RWPE1 (cell line): ENCODE measurements around the gene CMAS.
"Not testable (repeated sequence)": the region's sequence is repeated elsewhere in the genome, so short reads cannot be mapped to it uniquely, and the experiment has no call there.

Source experiments
- CTCF ChIA-PET: fragments of 350-600 bp; sonication (Branson Sonifier 250); formaldehyde crosslinking; extraction: SDS; loops from one replicate; lab custom pipeline; 2021; lab: Yijun Ruan, JAX
- POLR2A ChIA-PET: fragments of 400-600 bp; formaldehyde crosslinking; extraction: SDS; loops from one replicate; lab custom pipeline; 2020; ENCODE audit warnings: antibody characterized with exemption; ENCODE audit not compliant: low non-redundant PET; lab: Yijun Ruan, JAX
- DNase-seq: peaks from one replicate; pipeline ENCODE4 v3.0.0; 2012; ENCODE audit warnings: low spot score
- H3K27ac ChIP-seq: fragments of 450-650 bp; 2 replicates; pipeline ENCODE4 v1.5.1; 2017
- CTCF ChIP-seq: fragments of 450-650 bp; conservative IDR thresholded peaks from 2 replicates; pipeline ENCODE4 v1.5.1; 2017; ENCODE audit warnings: low read depth, mild to moderate bottlenecking

The CMAS gene

GRCh38 chr12:22014041-22014782 lies 31.8 kb upstream of the CMAS start:
- ChIA-PET POLR2A (no interaction called here), CTCF (no interaction called here)
- no peak for TF ChIP-seq CTCF
- DNase-seq, result no peak
- H3K27ac ChIP-seq, result no peak overlapping the region

- H3K27ac ChIP-seq, result no peak overlapping the region
- DNase-seq, result no peak
- TF ChIP-seq CTCF, result no peak
- ChIA-PET POLR2A (no interaction called here), CTCF (no interaction called here)
These were observed 31.3 kb upstream of the CMAS start for GRCh38 chr12:22014783-22015144.

GRCh38 chr12:22016982-22017381 lies 29.0 kb upstream of the CMAS start:
- no peak overlapping the region for H3K27ac ChIP-seq
- CTCF ChIA-PET, result interaction anchor here (0.7 kb wide), 1 partner anchor 659 kb away, joined by 3 read pairs; no protein-coding TSS in a partner anchor
- POLR2A ChIA-PET, result no interaction called here
- TF ChIP-seq CTCF, result no peak
- no peak for DNase-seq

- ChIA-PET CTCF (interaction anchor here (0.6 to 1.2 kb wide), 4 partner anchors 17 to 321 kb away, joined by 3 to 7 read pairs (median 4); no protein-coding TSS in a partner anchor), POLR2A (no interaction called here)
- no peak overlapping the region for H3K27ac ChIP-seq
- peak; percentile 3 for DNase-seq
- peak; percentile 37 for TF ChIP-seq CTCF
These were observed 27.2 kb upstream of the CMAS start for GRCh38 chr12:22018860-22019259.

GRCh38 chr12:22023489-22023888 lies 22.5 kb upstream of the CMAS start:
- DNase-seq, POLR2A ChIA-PET, H3K27ac ChIP-seq, CTCF ChIA-PET: not testable (repeated sequence)

- DNase-seq, result no peak
- ChIA-PET POLR2A (no interaction called here), CTCF (no interaction called here)
- H3K27ac ChIP-seq, result no peak overlapping the region
- TF ChIP-seq CTCF, result no peak
These were observed 16.5 kb upstream of the CMAS start for GRCh38 chr12:22029491-22029890.

GRCh38 chr12:22029991-22030390 lies 16.0 kb upstream of the CMAS start:
- TF ChIP-seq CTCF, result no peak
- ChIA-PET POLR2A (no interaction called here), CTCF (no interaction called here)
- DNase-seq, result no peak
- no peak overlapping the region for H3K27ac ChIP-seq
